Endothelial cell of umbilical vein (primary cell): ENCODE measurements around the gene SERPINA1. TPM values are rescaled to one million over a fixed set of nuclear protein-coding genes. Genes with fewer than 3 reads are reported as not detected.

ENCODE experiments used
- BruUV-seq: library from RNA; stranded (reverse); fragments of 400-500 nt; replicated peaks from 2 replicates; lab custom pipeline; 2021; lab: Mats Ljungman, UMichigan
- CTCF ChIA-PET: fragments of 300-600, 350-600 bp; sonication (Branson Sonifier 250); formaldehyde crosslinking; loops from one replicate; lab custom pipeline; 2021; ENCODE audit warnings: antibody characterized with exemption, inconsistent platforms; lab: Charles Lee
- POLR2A ChIA-PET: fragments of 300-600, 350-600 bp; sonication (Branson Sonifier 250); formaldehyde crosslinking; loops from one replicate; lab custom pipeline; 2021; ENCODE audit warnings: antibody characterized with exemption, inconsistent platforms; lab: Charles Lee
- DNase-seq: peaks from one replicate; pipeline ENCODE4 v3.0.0-alpha.2; 2011; ENCODE audit warnings: low read depth, low spot score
- FAIRE-seq: peaks from 2 replicates; lab custom pipeline; 2011; peaks lifted over from hg19 to GRCh38; lab: Jason Lieb, UNC
- H2AFZ ChIP-seq: 2 replicates; pipeline ENCODE4 v1.6.0; 2012; ENCODE audit warnings: low read depth, low read length, control low read depth, inconsistent platforms
- H3K27ac ChIP-seq: 2 replicates; pipeline ENCODE4 v1.5.1; 2011; ENCODE audit warnings: low read depth, mild to moderate bottlenecking, control low read depth, low read length, moderate library complexity; ENCODE audit not compliant: insufficient read depth
- H3K27me3 ChIP-seq, 2 experiments: 2 replicates each; pipeline versions ENCODE4 v1.6.0 to v1.6.1; 2011; ENCODE audit warnings: low read length in 2 of 2, mixed read lengths in 1 of 2; ENCODE audit not compliant: control insufficient read depth in 2 of 2, insufficient read depth in 2 of 2
- H3K36me3 ChIP-seq, 2 experiments: 2 replicates in 1 of 2; 3 replicates in 1 of 2; pipeline ENCODE4 v1.5.1; 2011; ENCODE audit warnings: low read length in 2 of 2, mild to moderate bottlenecking in 1 of 2, moderate library complexity in 1 of 2; ENCODE audit not compliant: control insufficient read depth in 2 of 2, insufficient read depth in 2 of 2; ENCODE audit errors: extremely low read depth in 1 of 2
- H3K4me1 ChIP-seq: 3 replicates; pipeline ENCODE4 v1.5.1; 2011; ENCODE audit warnings: mild to moderate bottlenecking, low read length; ENCODE audit not compliant: control insufficient read depth, insufficient read depth; ENCODE audit errors: extremely low read depth
- H3K4me2 ChIP-seq: 2 replicates; pipeline ENCODE4 v1.6.1; 2011; ENCODE audit warnings: low read length, control low read depth, mixed read lengths; ENCODE audit not compliant: insufficient read depth
- H3K4me3 ChIP-seq, 3 experiments: fragments of 200-600 bp in 1 of 3; sonication (generic), shearing (Covaris generic) in 1 of 3; replicated peaks in 1 of 3; 2 replicates each; pipeline ENCODE4 v1.5.1; 2011 to 2016; ENCODE audit warnings: control low read depth in 3 of 3, low read length in 3 of 3, mild to moderate bottlenecking in 2 of 3, inconsistent platforms in 1 of 3, low read depth in 1 of 3, moderate library complexity in 1 of 3; ENCODE audit not compliant: insufficient read depth in 1 of 3
- H3K79me2 ChIP-seq: 2 replicates; pipeline ENCODE4 v1.6.0; 2012; ENCODE audit warnings: low read length, inconsistent platforms; ENCODE audit not compliant: control insufficient read depth, insufficient read depth
- H3K9ac ChIP-seq: replicated peaks from 2 replicates; pipeline ENCODE3; 2011; ENCODE audit warnings: low read length, control low read depth; ENCODE audit not compliant: insufficient read depth; ENCODE audit errors: extremely low read depth
- H3K9me1 ChIP-seq: replicated peaks from 3 replicates; pipeline ENCODE4 v1.6.0; 2011; ENCODE audit warnings: mild to moderate bottlenecking, low read length; ENCODE audit not compliant: control insufficient read depth, insufficient read depth; ENCODE audit errors: extremely low read depth
- H3K9me3 ChIP-seq: replicated peaks from 2 replicates; pipeline ENCODE4 v1.5.1; 2012; ENCODE audit warnings: low read length, inconsistent platforms; ENCODE audit not compliant: control insufficient read depth, insufficient read depth
- H4K20me1 ChIP-seq: replicated peaks from 2 replicates; pipeline ENCODE3; 2011; ENCODE audit warnings: mild to moderate bottlenecking, low read length; ENCODE audit not compliant: control insufficient read depth, insufficient read depth; ENCODE audit errors: extremely low read depth
- CTCF ChIP-seq, 2 donors: IDR thresholded peaks; 1 replicate in 1 of 2; 2 replicates in 1 of 2; pipeline ENCODE4 v1.5.1; 2011; ENCODE audit warnings: low read length in 2 of 2, mild to moderate bottlenecking in 2 of 2, moderate library complexity in 2 of 2, control low read depth in 1 of 2, inconsistent platforms in 1 of 2, low read depth in 1 of 2; ENCODE audit not compliant: insufficient read depth in 1 of 2; ENCODE audit errors: extremely low read depth in 1 of 2
- EZH2 ChIP-seq: IDR thresholded peaks from 2 replicates; pipeline ENCODE4 v1.6.1; 2012; ENCODE audit warnings: borderline replicate concordance, low read depth, mild to moderate bottlenecking, moderate library complexity, low read length, inconsistent platforms; ENCODE audit not compliant: severe bottlenecking
- FOS ChIP-seq: IDR thresholded peaks from 2 replicates; pipeline ENCODE4 v1.6.1; 2011; ENCODE audit warnings: mild to moderate bottlenecking, low read length, moderate library complexity, borderline replicate concordance; ENCODE audit not compliant: insufficient read depth
- GATA2 ChIP-seq: IDR thresholded peaks from 2 replicates; pipeline ENCODE4 v1.7.0; 2011; ENCODE audit warnings: low read depth, mild to moderate bottlenecking, moderate library complexity, mixed read lengths, low read length; ENCODE audit not compliant: insufficient read length, insufficient read depth
- JUN ChIP-seq: IDR thresholded peaks from 2 replicates; pipeline ENCODE4 v1.6.1; 2011; ENCODE audit warnings: borderline replicate concordance, low read depth; ENCODE audit not compliant: insufficient read length, insufficient read depth
- MAX ChIP-seq: IDR thresholded peaks from 2 replicates; pipeline ENCODE4 v1.6.1; 2011; ENCODE audit not compliant: insufficient read depth, insufficient read length
- MYC ChIP-seq: IDR thresholded peaks from one replicate; pipeline ENCODE4 v1.6.1; 2011; ENCODE audit warnings: mild to moderate bottlenecking, low read depth, low read length
- POLR2A ChIP-seq: IDR thresholded peaks from 2 replicates; pipeline ENCODE4 v1.6.1; 2012; ENCODE audit warnings: low read depth, mild to moderate bottlenecking, control low read depth, low read length
- POLR2AphosphoS5 ChIP-seq: IDR thresholded peaks from 2 replicates; pipeline ENCODE4 v1.6.1; 2012; ENCODE audit warnings: low read depth, mild to moderate bottlenecking, control low read depth, low read length, moderate library complexity; ENCODE audit not compliant: insufficient read depth
- dilution Hi-C: fragments of 300-500 bp; cut with MboI; formaldehyde crosslinking; loops from one replicate; pipeline ENCODE4 v1.15.0; 2019; ENCODE audit warnings: low sequenced_read_pairs; ENCODE audit not compliant: extremely low pct_ligation_motif_present
- intact Hi-C: fragments of 100-400 bp; cut with micrococcal nuclease; formaldehyde crosslinking; loops from one replicate; pipeline ENCODE4 v1.10.0; 2022
- polyA plus RNA-seq, 4 experiments: library from polyadenylated mRNA; depleted of rRNA in 3 of 4; stranded (reverse) in 3 of 4; unstranded in 1 of 4; fragments of >200 nt; gene quantifications; 2 replicates each; pipeline versions ENCODE4 v1.2.1 to v1.2.3, GENCODE V29; 2011 to 2012; ENCODE audit warnings: missing spikeins in 1 of 4
- total RNA-seq: library from RNA; stranded (reverse); gene quantifications from 2 replicates; pipeline ENCODE4 v1.2.3, GENCODE V29; 2021

The SERPINA1 gene
- total and polyA plus RNA-seq, 2 donors (not counting 3 experiments of a cell fraction or from before 2014, with no cell fraction given) = not detected

DNA sequence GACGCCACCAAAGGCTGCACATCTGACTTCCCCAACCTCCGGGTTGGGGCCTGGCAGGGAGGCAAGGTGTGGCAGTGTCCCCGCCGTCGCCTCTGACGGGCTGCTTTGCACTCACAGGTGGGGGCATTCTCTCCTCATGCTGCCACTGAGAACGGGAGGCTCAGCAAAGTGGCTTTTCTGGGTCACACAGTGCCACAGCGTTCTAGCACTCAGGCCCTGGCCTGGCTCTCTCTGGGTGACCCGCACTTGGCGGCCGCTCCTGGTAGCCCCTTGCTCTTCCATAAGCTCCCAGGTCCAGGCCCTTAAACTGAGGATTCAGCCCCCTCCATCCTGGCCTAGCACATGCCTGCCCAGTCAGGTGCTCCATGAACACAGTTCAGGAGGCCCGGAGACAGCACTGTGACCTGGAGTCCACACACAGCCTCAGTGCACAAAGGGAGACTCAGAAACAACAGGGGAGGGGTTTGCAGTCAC is 25.2 kb downstream of the SERPINA1 start:
- TF ChIP-seq POLR2AphosphoS5 = no peak
- TF ChIP-seq CTCF (IDR thresholded peaks at IDR 0.05; ENCODE audit: extremely low read depth in 1 of 2, insufficient read depth in 1 of 2, low read depth in 1 of 2, low read length in 2 of 2) = no peak
- no peak for TF ChIP-seq JUN
- no peak for TF ChIP-seq MAX
- TF ChIP-seq FOS = no peak
- no peak for TF ChIP-seq POLR2A
- no peak for TF ChIP-seq EZH2
- TF ChIP-seq MYC = no peak
- no peak for TF ChIP-seq GATA2
- no peaks in the 10 kb centered on the region for H3K9me3 ChIP-seq
- no peak overlapping the region for H3K4me3 ChIP-seq
- no peaks in the 10 kb centered on the region for H3K79me2 ChIP-seq
- no peaks in the 10 kb centered on the region for H3K9me1 ChIP-seq
- ChIA-PET POLR2A (no interaction called here), CTCF (no interaction called here)
- intact Hi-C loops = loop anchor here (1.0 kb wide), 1 partner anchor 17 kb away; no protein-coding TSS in a partner anchor
- H3K4me1 ChIP-seq = no peaks in the 10 kb centered on the region
- H3K4me2 ChIP-seq = no peak overlapping the region
- no peak overlapping the region for H3K27ac ChIP-seq
- no peak overlapping the region for H2AFZ ChIP-seq
- no peak for FAIRE-seq
- H4K20me1 ChIP-seq = no peaks in the 10 kb centered on the region
- no peak overlapping the region for H3K9ac ChIP-seq
- BruUV-seq = no TSS peak
- DNase-seq = no peak
- no peaks in the 10 kb centered on the region for H3K36me3 ChIP-seq
- dilution Hi-C loops = no loop called here
- no peaks in the 10 kb centered on the region for H3K27me3 ChIP-seq
